GM12878 (cell line): Measurements from ENCODE around the gene TXNL4A.

Experiments used
- CREM ChIP-seq: IDR thresholded peaks from 2 replicates; pipeline ENCODE4 v1.6.1; 2014; ENCODE audit warnings: antibody characterized with exemption, low read depth
- CTCF ChIP-seq, 3 experiments: IDR thresholded peaks in 2 of 3; conservative IDR thresholded peaks in 1 of 3; 2 replicates each; pipeline ENCODE4 v1.5.1; 2011; ENCODE audit warnings: low read depth in 3 of 3, low read length in 3 of 3, mild to moderate bottlenecking in 3 of 3, control low read depth in 2 of 3, moderate library complexity in 2 of 3, inconsistent platforms in 1 of 3, mixed read lengths in 1 of 3; ENCODE audit not compliant: control insufficient read depth in 2 of 3, insufficient read depth in 1 of 3; ENCODE audit errors: extremely low read depth in 1 of 3
- MAX ChIP-seq: IDR thresholded peaks from 2 replicates; pipeline ENCODE4 v1.6.1; 2012; ENCODE audit warnings: low read depth, low read length, improper control_type of control experiment
- RUNX3 ChIP-seq: IDR thresholded peaks from 2 replicates; pipeline ENCODE4 v1.6.1; 2012; ENCODE audit warnings: low read length, inconsistent platforms
- TF ChIP-seq, protein P1 (sequence below): fragments of 450-650 bp; IDR thresholded peaks from 2 replicates; pipeline ENCODE4 v1.6.1; 2017; ENCODE audit warnings: low read depth, mild to moderate bottlenecking, moderate library complexity
- TF ChIP-seq, protein P2 (sequence below): IDR thresholded peaks from 2 replicates; pipeline ENCODE4 v1.6.1; 2011; ENCODE audit warnings: mild to moderate bottlenecking, low read depth, low read length, moderate library complexity; ENCODE audit not compliant: insufficient replicate concordance

GRCh38 chr18:79975985-79976680, 12.2 kb downstream of the TXNL4A start:
- TF ChIP-seq CTCF (IDR thresholded peaks at IDR 0.05 in 2 of 3, conservative IDR thresholded peaks at IDR 0.05 in 1 of 3; ENCODE audit: control insufficient read depth in 2 of 3, extremely low read depth in 1 of 3, insufficient read depth in 1 of 3, low read depth in 3 of 3, low read length in 3 of 3): no peak
- TF ChIP-seq, protein P1, sequence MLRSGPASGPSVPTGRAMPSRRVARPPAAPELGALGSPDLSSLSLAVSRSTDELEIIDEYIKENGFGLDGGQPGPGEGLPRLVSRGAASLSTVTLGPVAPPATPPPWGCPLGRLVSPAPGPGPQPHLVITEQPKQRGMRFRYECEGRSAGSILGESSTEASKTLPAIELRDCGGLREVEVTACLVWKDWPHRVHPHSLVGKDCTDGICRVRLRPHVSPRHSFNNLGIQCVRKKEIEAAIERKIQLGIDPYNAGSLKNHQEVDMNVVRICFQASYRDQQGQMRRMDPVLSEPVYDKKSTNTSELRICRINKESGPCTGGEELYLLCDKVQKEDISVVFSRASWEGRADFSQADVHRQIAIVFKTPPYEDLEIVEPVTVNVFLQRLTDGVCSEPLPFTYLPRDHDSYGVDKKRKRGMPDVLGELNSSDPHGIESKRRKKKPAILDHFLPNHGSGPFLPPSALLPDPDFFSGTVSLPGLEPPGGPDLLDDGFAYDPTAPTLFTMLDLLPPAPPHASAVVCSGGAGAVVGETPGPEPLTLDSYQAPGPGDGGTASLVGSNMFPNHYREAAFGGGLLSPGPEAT: no peak
- TF ChIP-seq RUNX3: no peak
- TF ChIP-seq MAX: no peak
- no peak for TF ChIP-seq CREM
- TF ChIP-seq, protein P2, sequence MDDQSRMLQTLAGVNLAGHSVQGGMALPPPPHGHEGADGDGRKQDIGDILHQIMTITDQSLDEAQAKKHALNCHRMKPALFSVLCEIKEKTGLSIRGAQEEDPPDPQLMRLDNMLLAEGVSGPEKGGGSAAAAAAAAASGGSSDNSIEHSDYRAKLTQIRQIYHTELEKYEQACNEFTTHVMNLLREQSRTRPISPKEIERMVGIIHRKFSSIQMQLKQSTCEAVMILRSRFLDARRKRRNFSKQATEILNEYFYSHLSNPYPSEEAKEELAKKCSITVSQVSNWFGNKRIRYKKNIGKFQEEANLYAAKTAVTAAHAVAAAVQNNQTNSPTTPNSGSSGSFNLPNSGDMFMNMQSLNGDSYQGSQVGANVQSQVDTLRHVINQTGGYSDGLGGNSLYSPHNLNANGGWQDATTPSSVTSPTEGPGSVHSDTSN: no peak
